GM12878 (cell line): ENCODE results near the gene CSNK1A1. TPM values are rescaled to one million over a fixed set of nuclear protein-coding genes. Genes with fewer than 3 reads are reported as not detected.

Experiments
- ATF2 ChIP-seq: IDR thresholded peaks from 2 replicates; pipeline ENCODE4 v1.6.1; 2012; ENCODE audit warnings: low read length, inconsistent platforms
- E4F1 ChIP-seq: fragments of 450-650 bp; IDR thresholded peaks from 2 replicates; pipeline ENCODE4 v1.6.1; 2018; ENCODE audit warnings: borderline replicate concordance, mild to moderate bottlenecking; ENCODE audit not compliant: partially characterized antibody
- EED ChIP-seq: sonication (generic); IDR thresholded peaks from 2 replicates; pipeline ENCODE4 v1.6.1; 2016; ENCODE audit warnings: antibody characterized with exemption, low read depth
- EGR1 ChIP-seq, 2 experiments: IDR thresholded peaks; 1 replicate in 1 of 2; 2 replicates in 1 of 2; pipeline ENCODE4 v1.6.1; 2011 to 2012; ENCODE audit warnings: low read depth in 2 of 2, low read length in 2 of 2, borderline replicate concordance in 1 of 2, mild to moderate bottlenecking in 1 of 2, moderate library complexity in 1 of 2
- HCFC1 ChIP-seq: fragments of 150-350 bp; IDR thresholded peaks from 2 replicates; pipeline ENCODE4 v1.6.1; 2014; ENCODE audit warnings: low read length
- IKZF1 ChIP-seq: fragments of 450-650 bp; conservative IDR thresholded peaks from 2 replicates; pipeline ENCODE4 v1.6.1; 2017; ENCODE audit warnings: antibody characterized with exemption, mild to moderate bottlenecking
- NRF1 ChIP-seq: conservative IDR thresholded peaks from 2 replicates; pipeline ENCODE4 v1.6.1; 2011; ENCODE audit warnings: mild to moderate bottlenecking, low read depth, low read length, improper control_type of control experiment
- RELB ChIP-seq: fragments of 450-650 bp; IDR thresholded peaks from 2 replicates; pipeline ENCODE4 v1.6.1; 2017; ENCODE audit warnings: low read depth, mild to moderate bottlenecking, moderate library complexity
- USF2 ChIP-seq: IDR thresholded peaks from 2 replicates; pipeline ENCODE4 v1.6.1; 2011; ENCODE audit warnings: low read depth, low read length, improper control_type of control experiment, borderline replicate concordance
- ZNF207 ChIP-seq: fragments of 450-650 bp; IDR thresholded peaks from 2 replicates; pipeline ENCODE4 v1.6.1; 2014; ENCODE audit warnings: antibody characterized with exemption, mild to moderate bottlenecking, borderline replicate concordance
- polyA plus RNA-seq, 11 experiments: library from polyadenylated mRNA; depleted of rRNA in 4 of 11; unstranded in 6 of 11; stranded (reverse) in 5 of 11; fragments of >200 nt; fragmentation: Nextera tagmentation in 4 of 11; fragmentation: Illumina TruSeq in 1 of 11; extraction: Ambion mirVana in 4 of 11; extraction: Trizol in 1 of 11; gene quantifications; 1 replicate in 1 of 11; 2 replicates in 10 of 11; pipeline versions ENCODE4 v1.2.1 to v1.2.3, GENCODE V29; 2011 to 2016; ENCODE audit warnings: inconsistent platforms in 2 of 11, missing spikeins in 2 of 11, low read depth in 1 of 11
- total RNA-seq, 4 experiments: library from RNA; depleted of rRNA in 3 of 4; stranded (reverse); fragments of >200 nt in 3 of 4; fragmentation: Illumina TruSeq in 1 of 4; extraction: Trizol in 1 of 4; gene quantifications; 2 replicates each; pipeline versions ENCODE4 v1.2.1 to v1.2.3, GENCODE V29; 2013 to 2021
- TF ChIP-seq, protein P1 (sequence below): fragments of 450-650 bp; formaldehyde crosslinking; IDR thresholded peaks from 2 replicates; pipeline ENCODE4 v1.4.0; 2020; ENCODE audit warnings: mild to moderate bottlenecking, moderate library complexity
- TF ChIP-seq, protein P2 (sequence below): IDR thresholded peaks from 2 replicates; pipeline ENCODE4 v1.6.1; 2012; ENCODE audit warnings: improper control_type of control experiment, low read depth, low read length; ENCODE audit not compliant: insufficient replicate concordance

The CSNK1A1 gene
- total and polyA plus RNA-seq, 10 of the 15 experiments (the other 5 are each of a cell fraction or from before 2014, with no cell fraction given): 53.3 to 155 (median 133) TPM

GRCh38 chr5:149442563-149443182, 108.6 kb downstream of the CSNK1A1 start (continued):
- TF ChIP-seq ATF2 (no peak), USF2 (no peak), HCFC1 (no peak), EGR1 (IDR thresholded peaks at IDR 0.05; ENCODE audit: borderline replicate concordance in 1 of 2, low read depth in 2 of 2, low read length in 2 of 2) (peak in 1 of 2 experiments; percentile 16; a peak in 1 of 3 replicates), NRF1 (no peak), IKZF1 (peak; percentile 32; the same call in 1 of the 2 replicates), E4F1 (no peak), EED (no peak), RELB (no peak), ZNF207 (no peak)
- TF ChIP-seq, protein P1, sequence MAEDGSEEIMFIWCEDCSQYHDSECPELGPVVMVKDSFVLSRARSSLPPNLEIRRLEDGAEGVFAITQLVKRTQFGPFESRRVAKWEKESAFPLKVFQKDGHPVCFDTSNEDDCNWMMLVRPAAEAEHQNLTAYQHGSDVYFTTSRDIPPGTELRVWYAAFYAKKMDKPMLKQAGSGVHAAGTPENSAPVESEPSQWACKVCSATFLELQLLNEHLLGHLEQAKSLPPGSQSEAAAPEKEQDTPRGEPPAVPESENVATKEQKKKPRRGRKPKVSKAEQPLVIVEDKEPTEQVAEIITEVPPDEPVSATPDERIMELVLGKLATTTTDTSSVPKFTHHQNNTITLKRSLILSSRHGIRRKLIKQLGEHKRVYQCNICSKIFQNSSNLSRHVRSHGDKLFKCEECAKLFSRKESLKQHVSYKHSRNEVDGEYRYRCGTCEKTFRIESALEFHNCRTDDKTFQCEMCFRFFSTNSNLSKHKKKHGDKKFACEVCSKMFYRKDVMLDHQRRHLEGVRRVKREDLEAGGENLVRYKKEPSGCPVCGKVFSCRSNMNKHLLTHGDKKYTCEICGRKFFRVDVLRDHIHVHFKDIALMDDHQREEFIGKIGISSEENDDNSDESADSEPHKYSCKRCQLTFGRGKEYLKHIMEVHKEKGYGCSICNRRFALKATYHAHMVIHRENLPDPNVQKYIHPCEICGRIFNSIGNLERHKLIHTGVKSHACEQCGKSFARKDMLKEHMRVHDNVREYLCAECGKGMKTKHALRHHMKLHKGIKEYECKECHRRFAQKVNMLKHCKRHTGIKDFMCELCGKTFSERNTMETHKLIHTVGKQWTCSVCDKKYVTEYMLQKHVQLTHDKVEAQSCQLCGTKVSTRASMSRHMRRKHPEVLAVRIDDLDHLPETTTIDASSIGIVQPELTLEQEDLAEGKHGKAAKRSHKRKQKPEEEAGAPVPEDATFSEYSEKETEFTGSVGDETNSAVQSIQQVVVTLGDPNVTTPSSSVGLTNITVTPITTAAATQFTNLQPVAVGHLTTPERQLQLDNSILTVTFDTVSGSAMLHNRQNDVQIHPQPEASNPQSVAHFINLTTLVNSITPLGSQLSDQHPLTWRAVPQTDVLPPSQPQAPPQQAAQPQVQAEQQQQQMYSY: no peak
- TF ChIP-seq, protein P2, sequence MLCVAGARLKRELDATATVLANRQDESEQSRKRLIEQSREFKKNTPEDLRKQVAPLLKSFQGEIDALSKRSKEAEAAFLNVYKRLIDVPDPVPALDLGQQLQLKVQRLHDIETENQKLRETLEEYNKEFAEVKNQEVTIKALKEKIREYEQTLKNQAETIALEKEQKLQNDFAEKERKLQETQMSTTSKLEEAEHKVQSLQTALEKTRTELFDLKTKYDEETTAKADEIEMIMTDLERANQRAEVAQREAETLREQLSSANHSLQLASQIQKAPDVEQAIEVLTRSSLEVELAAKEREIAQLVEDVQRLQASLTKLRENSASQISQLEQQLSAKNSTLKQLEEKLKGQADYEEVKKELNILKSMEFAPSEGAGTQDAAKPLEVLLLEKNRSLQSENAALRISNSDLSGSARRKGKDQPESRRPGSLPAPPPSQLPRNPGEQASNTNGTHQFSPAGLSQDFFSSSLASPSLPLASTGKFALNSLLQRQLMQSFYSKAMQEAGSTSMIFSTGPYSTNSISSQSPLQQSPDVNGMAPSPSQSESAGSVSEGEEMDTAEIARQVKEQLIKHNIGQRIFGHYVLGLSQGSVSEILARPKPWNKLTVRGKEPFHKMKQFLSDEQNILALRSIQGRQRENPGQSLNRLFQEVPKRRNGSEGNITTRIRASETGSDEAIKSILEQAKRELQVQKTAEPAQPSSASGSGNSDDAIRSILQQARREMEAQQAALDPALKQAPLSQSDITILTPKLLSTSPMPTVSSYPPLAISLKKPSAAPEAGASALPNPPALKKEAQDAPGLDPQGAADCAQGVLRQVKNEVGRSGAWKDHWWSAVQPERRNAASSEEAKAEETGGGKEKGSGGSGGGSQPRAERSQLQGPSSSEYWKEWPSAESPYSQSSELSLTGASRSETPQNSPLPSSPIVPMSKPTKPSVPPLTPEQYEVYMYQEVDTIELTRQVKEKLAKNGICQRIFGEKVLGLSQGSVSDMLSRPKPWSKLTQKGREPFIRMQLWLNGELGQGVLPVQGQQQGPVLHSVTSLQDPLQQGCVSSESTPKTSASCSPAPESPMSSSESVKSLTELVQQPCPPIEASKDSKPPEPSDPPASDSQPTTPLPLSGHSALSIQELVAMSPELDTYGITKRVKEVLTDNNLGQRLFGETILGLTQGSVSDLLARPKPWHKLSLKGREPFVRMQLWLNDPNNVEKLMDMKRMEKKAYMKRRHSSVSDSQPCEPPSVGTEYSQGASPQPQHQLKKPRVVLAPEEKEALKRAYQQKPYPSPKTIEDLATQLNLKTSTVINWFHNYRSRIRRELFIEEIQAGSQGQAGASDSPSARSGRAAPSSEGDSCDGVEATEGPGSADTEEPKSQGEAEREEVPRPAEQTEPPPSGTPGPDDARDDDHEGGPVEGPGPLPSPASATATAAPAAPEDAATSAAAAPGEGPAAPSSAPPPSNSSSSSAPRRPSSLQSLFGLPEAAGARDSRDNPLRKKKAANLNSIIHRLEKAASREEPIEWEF: no peak
